Lung (tissue), 16 donors: ENCODE results near the gene QKI. TPM values are rescaled to one million over a fixed set of nuclear protein-coding genes. Genes with fewer than 3 reads are reported as not detected.

Source experiments
- ATAC-seq: fragments of 200-7000 bp; cut with Tn5 transposase; one replicate; pipeline ENCODE4 v1.9.1; 2020; ENCODE audit warnings: moderate number of reproducible peaks; ENCODE audit not compliant: insufficient read depth, low FRiP score
- DNase-seq, 3 donors: peaks; one replicate each; pipeline ENCODE4 v3.0.0-alpha.2; 2013 to 2017
- H3K27ac ChIP-seq, 2 donors: one replicate each; pipeline ENCODE4 v1.5.1; 2013; ENCODE audit warnings: mild to moderate bottlenecking in 2 of 2, moderate library complexity in 2 of 2, control low read depth in 1 of 2, inconsistent platforms in 1 of 2, low read depth in 1 of 2, low read length in 1 of 2
- H3K27me3 ChIP-seq, 3 donors: one replicate each; pipeline ENCODE4 v1.5.1; 2013; ENCODE audit warnings: low read length in 2 of 3; ENCODE audit not compliant: control insufficient read depth in 3 of 3, insufficient read depth in 3 of 3
- H3K36me3 ChIP-seq, 4 donors: one replicate each; pipeline ENCODE4 v1.5.1; 2013; ENCODE audit warnings: low read length in 4 of 4, mild to moderate bottlenecking in 1 of 4, moderate library complexity in 1 of 4; ENCODE audit not compliant: control insufficient read depth in 4 of 4, insufficient read depth in 4 of 4
- H3K4me1 ChIP-seq, 5 donors: one replicate each; pipeline ENCODE4 v1.5.1; 2013; ENCODE audit warnings: low read length in 5 of 5, mild to moderate bottlenecking in 2 of 5, moderate library complexity in 1 of 5; ENCODE audit not compliant: control insufficient read depth in 5 of 5, insufficient read depth in 5 of 5
- H3K4me3 ChIP-seq: one replicate; pipeline ENCODE4 v1.5.1; 2013; ENCODE audit warnings: mild to moderate bottlenecking, control low read depth, moderate library complexity
- H3K9ac ChIP-seq, 2 donors: one replicate each; pipeline ENCODE4 v1.5.1; 2013; ENCODE audit warnings: low read length in 2 of 2, control low read depth in 1 of 2; ENCODE audit not compliant: insufficient read depth in 1 of 2
- H3K9me3 ChIP-seq, 4 donors: one replicate each; pipeline ENCODE4 v1.5.1; 2013; ENCODE audit warnings: low read length in 3 of 4, mild to moderate bottlenecking in 1 of 4, moderate library complexity in 1 of 4; ENCODE audit not compliant: control insufficient read depth in 4 of 4, insufficient read depth in 3 of 4
- CTCF ChIP-seq: IDR thresholded peaks from 2 replicates; pipeline ENCODE4 v1.5.1; 2012; ENCODE audit warnings: mild to moderate bottlenecking; ENCODE audit errors: control extremely low read depth, extremely low read depth
- WGBS, 2 donors: extraction: QIAGEN DNeasy Blood & Tissue Kit; methylation state at CpG; one replicate each; pipeline ENCODE4 v1.1.7; 2013; 5-methylcytosine and 5-hydroxymethylcytosine counted together
- long read RNA-seq, 5 donors: transcript quantifications; one replicate each; lab custom pipeline, GENCODE V29; 2026
- polyA plus RNA-seq, 2 donors: library from polyadenylated mRNA; stranded (reverse); fragments of 200-250 nt; gene quantifications; one replicate each; pipeline ENCODE4 v1.2.1, GENCODE V29; 2013
- total RNA-seq, 2 donors: library from RNA; depleted of rRNA in 1 of 2; stranded (reverse); fragments of >200 nt in 1 of 2; gene quantifications; one replicate each; pipeline ENCODE4 v1.2.1, GENCODE V29; 2014 to 2021
- donor health status: control.
- donor health status: control.
- donor health status: Bipolar disorder and iron deficiency.
- donor health status: healthy.
- donor health status: DM: yes; HTN: yes; CAD: no.

QKI gene
- total RNA-seq (100 to 1,000 TPM; 136 to 228 TPM), polyA plus RNA-seq (10 to 100 TPM; 20.6 to 91.1 TPM)
- long read RNA-seq, donor 1, full-length matches to known transcripts = 36 of 43 reads
- long read RNA-seq, donor 1, partial matches to known transcripts = 7 of 43 reads
- long read RNA-seq, donor 1, other reads (novel, unspliced or antisense) = 0 of 43 reads
- long read RNA-seq, donor 2, full-length matches to known transcripts = 9 of 14 reads
- long read RNA-seq, donor 2, partial matches to known transcripts = 5 of 14 reads
- long read RNA-seq, donor 2, other reads (novel, unspliced or antisense) = 0 of 14 reads
- long read RNA-seq, donor 3, full-length matches to known transcripts = 14 of 14 reads
- long read RNA-seq, donor 3, partial matches to known transcripts = 0 of 14 reads
- long read RNA-seq, donor 3, other reads (novel, unspliced or antisense) = 0 of 14 reads
- long read RNA-seq, donor 4, full-length matches to known transcripts = 15 of 24 reads
- long read RNA-seq, donor 4, partial matches to known transcripts = 9 of 24 reads
- long read RNA-seq, donor 4, other reads (novel, unspliced or antisense) = 0 of 24 reads
- long read RNA-seq, donor 5, full-length matches to known transcripts = 38 of 49 reads
- long read RNA-seq, donor 5, partial matches to known transcripts = 11 of 49 reads
- long read RNA-seq, donor 5, other reads (novel, unspliced or antisense) = 0 of 49 reads

- DNase-seq (peak; percentile 85 to 91 (median 88)), ATAC-seq (peak; percentile 49)
- H3K36me3 ChIP-seq = peaks cover 0 to 4% (median 0%) of the 10 kb centered on the region in 4 donors
- no peaks in the 10 kb centered on the region for H3K9me3 ChIP-seq
- H3K4me3 ChIP-seq = peak within 1 kb of the TSS; percentile 97
- peak within 1 kb of the TSS; percentile 99 to 100 for H3K27ac ChIP-seq
- no peak for TF ChIP-seq CTCF
- no peaks in the 10 kb centered on the region for H3K27me3 ChIP-seq
- H3K9ac ChIP-seq = peak within 1 kb of the TSS; percentile 89 to 99
- peaks cover 0 to 31% (median 3%) of the 10 kb centered on the region in 5 donors for H3K4me1 ChIP-seq
- 1% methylated on average over 43 to 126 of the region's 127 CpGs for WGBS, 2 donors
Observed at GRCh38 chr6:163414117-163414945, at the start of gene QKI. TSS of gene QKI (plus strand) at chr6:163414718. CDS start at chr6:163415194, 476 bp downstream.

DNA sequence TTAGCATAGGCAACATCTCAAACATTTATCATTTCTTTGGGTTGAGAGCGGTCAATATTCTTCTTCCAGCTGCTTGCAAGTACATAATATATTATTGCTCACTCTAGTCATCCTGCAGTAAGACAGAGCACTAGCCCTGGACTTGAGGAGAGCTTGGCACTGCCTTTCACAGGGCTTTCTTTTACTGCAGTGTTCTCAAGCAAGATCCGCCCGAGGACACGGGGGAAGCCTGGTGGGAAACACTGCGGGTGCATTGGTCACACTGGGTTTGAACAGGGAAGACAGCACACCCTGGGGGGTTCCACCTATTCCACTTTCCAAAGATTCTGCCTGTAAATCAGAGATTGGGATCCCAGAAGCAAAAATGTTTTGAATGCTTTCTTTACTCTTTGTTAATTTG is 48.2 kb upstream of the QKI start:
- no peaks in the 10 kb centered on the region for H3K27me3 ChIP-seq
- TF ChIP-seq CTCF = no peak
- H3K36me3 ChIP-seq = no peaks in the 10 kb centered on the region
- H3K27ac ChIP-seq = no peak overlapping the region
- ATAC-seq = no peak
- WGBS, 2 donors = 98% methylated on average over 5 of the region's 5 CpGs
- no peaks in the 10 kb centered on the region for H3K9me3 ChIP-seq
- no peak overlapping the region for H3K9ac ChIP-seq
- H3K4me3 ChIP-seq = no peak overlapping the region
- DNase-seq = no peak
- H3K4me1 ChIP-seq = peaks cover 0 to 8% (median 0%) of the 10 kb centered on the region in 5 donors

DNA sequence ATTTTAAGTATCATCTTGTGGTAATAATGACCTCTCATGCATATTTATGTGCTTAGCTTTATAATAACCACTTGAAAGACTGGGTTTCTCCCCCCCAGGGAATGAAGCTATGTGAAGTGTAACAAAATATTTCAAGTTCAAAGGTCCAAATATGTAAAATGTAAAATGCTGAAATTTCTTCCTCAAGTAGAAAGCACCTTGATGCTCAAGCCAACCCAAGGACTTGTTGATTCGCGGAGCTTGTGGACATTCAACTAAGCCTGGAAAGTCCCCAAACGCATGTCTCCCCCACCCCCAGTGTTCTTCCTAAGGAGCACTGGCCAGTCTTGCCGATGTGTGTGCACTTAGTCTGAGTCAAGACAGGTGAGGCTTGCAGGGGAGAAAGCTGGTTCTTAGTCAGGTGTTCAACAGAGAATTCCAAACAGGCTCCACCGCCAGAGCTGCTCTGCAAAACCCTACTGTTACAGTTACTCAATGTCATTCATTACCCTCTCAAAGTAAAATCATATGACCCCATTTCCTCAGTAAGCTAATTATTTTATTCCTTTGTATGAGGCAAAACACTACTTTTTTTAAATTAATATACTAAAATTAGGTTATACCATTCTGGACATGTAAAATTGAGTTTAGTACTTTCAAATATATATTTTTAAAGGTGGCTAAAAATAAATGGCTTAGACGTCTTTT is 46.9 kb upstream of the QKI start:
- peak; percentile 89 for ATAC-seq
- 53 to 70% methylated on average over 6 of the region's 6 CpGs for WGBS, 2 donors
- no peak for TF ChIP-seq CTCF
- Histone ChIP-seq H3K4me1 (peaks cover 0 to 8% (median 0%) of the 10 kb centered on the region in 5 donors), H3K9ac (no peak overlapping the region), H3K36me3 (no peaks in the 10 kb centered on the region), H3K27me3 (no peaks in the 10 kb centered on the region), H3K4me3 (no peak overlapping the region), H3K27ac (peak overlapping the region in 1 of 2 donors; percentile 20), H3K9me3 (no peaks in the 10 kb centered on the region)
- peak; percentile 57 to 81 (median 68) for DNase-seq
